GM21786 (cell line): ENCODE results near the gene DARS1.
A peak's percentile ranks its signal among the peaks of the same experiment; 100 is the strongest.

ENCODE experiments used
- ATAC-seq: cut with Tn5 transposase; IDR thresholded peaks from one replicate; pipeline ENCODE4 v1.9.1; 2021; ENCODE audit not compliant: unreplicated experiment

DARS1 gene

DNA sequence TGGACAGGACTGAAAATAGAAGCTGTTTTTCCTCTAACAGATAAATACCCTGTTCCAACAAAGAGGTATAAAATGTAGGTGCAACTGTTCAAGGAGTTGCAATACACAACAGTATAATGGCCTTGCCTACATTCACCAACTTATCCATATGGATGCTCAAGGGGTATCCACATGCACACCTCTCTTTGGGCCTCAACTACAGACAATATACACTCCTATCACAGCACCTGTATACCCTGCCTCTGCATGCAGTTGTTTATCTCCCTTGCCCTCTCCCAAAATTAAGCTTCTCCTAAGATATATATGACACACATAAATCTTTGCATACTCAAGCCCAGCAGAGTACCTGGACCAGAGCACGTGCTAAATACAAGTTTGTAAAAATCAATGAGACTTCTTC, 37.3 kb downstream of the DARS1 start:
- no peak for ATAC-seq

DNA sequence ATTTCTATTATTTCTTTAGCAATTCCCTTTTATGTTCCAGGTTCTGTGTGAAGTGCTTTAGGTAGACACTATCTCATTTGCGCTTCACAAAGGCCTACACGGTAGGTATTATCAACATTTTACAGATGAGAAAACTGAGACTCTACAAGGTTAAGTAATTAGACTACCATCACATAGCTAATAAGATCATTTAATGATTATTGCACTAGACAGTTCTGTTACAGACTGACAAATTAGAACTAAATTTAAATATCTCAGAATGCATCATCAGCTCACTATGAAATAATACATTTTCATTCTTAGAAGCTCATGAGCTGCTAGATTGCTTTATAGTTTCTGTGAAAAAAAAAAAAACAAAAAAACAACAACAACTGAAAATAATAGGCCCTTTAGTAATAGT, 37.9 kb downstream of the DARS1 start:
- ATAC-seq = no peak

GRCh38 chr2:135945526-135945925, 39.9 kb downstream of the DARS1 start:
- ATAC-seq = no peak

DNA sequence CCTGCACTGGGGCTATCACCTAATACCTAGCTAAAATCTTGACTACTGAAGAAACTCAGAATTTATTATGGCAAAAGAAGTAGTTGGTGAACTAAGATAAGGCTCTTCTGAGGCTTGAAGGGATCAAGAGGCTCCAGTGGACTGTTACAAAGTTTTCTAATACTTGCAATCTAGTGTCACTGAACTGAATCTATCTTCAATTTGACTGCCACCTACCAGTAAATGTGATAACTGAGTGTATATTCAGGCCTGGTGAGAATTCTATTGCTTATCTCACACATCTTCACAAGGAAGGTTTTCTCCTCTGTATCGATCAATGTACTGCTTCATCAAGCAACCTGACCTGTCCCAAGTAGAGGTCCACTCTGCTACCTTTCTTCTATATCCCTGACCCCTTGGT, 40.8 kb downstream of the DARS1 start:
- ATAC-seq = no peak

DNA sequence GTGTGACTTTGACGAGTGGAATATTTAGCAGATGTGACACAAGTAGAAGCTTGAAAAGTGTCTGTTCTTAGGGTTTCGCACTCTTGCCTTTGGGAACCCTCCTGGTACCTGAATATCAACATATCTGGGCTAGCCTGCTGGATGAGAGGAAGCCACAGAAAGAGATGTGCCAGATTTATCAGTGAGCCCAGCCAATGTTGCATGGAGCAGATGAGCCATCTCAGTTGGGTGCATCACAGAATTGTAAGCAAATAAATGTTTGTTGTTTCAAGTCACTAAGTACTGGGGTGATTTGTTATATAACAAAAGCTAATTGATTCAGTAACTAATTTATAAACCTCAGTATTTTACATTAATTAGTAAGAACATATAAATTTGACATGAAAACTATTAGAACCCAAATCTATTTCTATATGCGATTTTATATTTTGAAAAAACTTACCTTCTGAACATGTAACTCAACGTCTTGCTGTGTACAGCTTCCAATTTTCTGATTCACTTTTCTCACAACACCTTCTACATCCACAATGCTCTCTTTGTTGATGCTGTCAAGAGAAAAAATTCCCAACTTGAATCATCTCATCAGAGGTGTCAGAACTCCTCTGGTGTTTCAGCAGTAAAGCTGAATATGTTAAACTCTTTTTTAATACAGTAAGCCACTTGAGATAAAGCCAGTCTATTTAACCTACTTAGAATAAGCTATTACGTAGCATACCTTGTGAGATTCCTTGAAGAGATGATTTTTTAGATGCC, 42.3 kb downstream of the DARS1 start:
- no peak for ATAC-seq

DNA sequence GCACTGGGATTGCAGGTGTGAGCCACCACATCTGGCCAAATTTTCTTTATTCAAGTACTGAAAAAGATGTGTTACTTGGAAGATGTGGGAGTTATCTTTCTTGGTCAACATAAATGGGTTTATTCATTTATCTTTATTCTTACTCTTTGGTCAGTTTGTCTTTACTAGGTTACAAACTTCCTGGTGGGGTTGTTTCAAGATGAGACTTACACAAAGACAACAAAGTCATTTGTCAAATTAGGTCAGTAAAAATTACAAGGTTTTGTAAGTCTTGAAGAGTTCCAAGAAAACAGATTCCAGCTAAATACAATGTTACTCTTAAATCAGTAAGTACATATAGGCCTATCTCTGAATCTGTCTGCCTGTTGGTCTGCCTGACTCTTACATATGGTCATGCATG, 48.9 kb downstream of the DARS1 start:
- ATAC-seq = no peak

DNA sequence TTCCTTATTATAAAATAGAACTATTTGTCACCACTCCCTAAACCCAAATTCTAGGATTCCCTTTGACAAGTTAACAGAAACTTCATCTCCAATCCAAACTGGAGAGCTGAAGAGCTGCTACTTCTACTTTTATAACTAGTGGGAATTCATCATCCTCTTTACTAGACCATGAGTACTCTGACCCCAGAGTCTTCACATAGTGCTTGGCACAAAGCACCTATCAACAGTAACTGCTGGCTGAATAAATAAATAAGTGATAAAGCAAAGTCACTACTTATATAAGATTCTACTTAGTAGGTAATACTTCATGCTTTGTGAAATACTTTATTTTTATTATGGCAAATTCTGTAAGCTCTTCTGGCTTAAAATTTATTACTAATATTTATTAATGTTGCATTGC, 49.5 kb downstream of the DARS1 start:
- no peak for ATAC-seq

GRCh38 chr2:135931776-135932443, 53.5 kb downstream of the DARS1 start:
- ATAC-seq = peak; percentile 93

- ATAC-seq = no peak
These were observed 58.8 kb downstream of the DARS1 start for GRCh38 chr2:135926605-135927004.

GRCh38 chr2:135925571-135925970, 59.9 kb downstream of the DARS1 start:
- ATAC-seq = no peak

DNA sequence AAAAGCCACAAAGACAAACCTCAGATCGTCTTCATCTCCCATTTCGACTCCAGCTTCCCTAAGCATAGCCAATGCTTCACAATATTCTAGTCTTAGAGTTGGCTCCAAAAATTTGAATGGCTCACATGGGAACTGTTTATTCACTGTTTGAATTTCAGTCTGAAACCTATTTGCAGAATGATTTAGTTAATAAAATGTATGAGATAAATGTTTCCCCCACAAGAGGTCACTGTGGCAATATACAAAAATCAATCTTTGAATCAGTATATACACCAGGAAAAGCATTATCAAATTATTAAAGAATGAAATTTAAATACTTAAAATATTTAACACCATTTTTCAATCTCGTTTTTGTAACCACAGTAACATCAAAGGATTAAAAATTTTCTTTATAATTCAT, 69.2 kb downstream of the DARS1 start:
- no peak for ATAC-seq

DNA sequence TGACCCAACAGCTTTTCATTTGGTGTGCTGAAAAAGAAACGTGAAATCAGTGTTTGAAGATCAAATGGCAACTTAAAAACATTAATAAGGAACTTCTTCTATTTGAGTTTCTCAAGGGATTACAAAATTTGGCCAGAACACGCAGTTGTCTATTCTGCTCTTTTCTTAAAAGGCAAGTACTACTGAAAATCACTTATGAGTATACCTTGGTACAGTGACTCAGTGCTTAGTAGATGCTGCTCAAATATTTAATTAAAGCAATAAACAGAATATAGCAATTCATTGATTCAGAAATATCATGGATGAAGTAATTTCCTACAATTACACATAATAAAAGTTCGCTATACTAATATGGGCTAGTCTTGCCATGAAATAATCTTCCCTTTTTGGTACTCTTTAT, 70.9 kb downstream of the DARS1 start:
- ATAC-seq = no peak

GRCh38 chr2:135913727-135914365, 71.6 kb downstream of the DARS1 start:
- ATAC-seq = no peak

DNA sequence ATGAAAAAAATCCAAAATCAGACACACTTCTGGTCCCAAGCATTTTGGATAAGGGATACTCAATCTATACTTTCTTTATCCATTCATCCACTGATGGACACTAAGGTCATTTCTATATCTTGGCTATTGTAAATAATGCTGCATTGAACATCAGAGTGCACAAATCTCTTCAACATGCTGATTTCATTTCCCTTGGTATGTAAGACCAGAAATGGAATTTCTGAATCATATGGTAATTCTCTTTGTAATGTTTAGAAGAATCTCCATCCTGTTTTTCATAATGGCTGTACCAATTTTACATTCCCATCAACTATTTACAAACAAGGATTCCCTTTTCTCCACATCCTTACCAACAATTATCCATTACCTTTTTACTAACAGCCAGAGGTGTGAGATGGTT, 75.5 kb downstream of the DARS1 start:
- no peak for ATAC-seq

DNA sequence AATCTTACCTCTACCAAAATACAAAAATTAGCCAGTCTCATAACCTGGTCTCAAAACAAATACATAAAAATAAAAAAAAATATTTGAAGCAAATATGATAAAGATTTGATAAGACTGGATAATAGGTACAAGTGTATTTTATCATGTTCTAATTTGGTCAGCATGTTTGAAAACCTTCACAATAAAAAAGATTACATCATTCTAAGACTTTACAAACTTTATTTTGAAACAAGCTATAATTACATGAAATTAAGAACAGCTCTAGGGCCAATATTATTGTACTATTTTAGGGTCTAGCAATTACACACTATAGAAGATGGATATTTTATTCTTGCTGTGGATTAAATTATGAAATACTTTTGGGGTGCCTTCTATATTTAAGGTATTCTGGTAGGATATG, 79.7 kb downstream of the DARS1 start:
- ATAC-seq = no peak

DNA sequence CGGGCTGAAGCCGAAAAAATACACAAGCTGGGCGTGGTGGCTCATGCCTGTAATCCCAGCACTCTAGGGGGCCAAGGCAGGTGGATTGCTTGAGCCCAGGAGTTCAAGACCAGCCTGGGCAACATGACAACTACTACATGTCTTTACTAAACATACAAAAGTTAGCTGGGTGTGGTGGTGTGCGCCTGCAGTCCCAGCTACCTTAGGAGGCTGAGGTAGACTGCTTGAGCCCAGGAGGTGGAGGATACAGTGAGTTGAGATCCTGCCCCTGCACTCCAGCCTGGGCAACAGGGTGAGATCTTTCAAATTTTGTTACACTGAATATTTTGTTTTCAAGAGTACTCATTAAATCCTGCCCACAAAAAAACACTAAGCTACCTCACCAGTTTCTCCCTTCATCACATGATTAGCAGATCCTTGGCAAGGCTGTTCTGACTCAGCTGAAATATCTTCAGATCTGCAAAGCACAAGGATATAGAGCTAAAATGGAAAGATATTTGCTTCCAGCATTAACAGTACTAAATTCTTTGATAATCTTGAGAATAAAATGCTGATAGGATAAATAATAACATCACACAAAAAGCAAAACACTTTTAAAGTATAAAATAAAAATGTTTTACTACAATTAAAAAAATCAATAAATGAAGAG, 81.0 kb downstream of the DARS1 start:
- no peak for ATAC-seq

- ATAC-seq = no peak
These were observed 81.8 kb downstream of the DARS1 start for GRCh38 chr2:135903650-135904049.

GRCh38 chr2:135899567-135899966, 85.9 kb downstream of the DARS1 start:
- ATAC-seq = no peak

DNA sequence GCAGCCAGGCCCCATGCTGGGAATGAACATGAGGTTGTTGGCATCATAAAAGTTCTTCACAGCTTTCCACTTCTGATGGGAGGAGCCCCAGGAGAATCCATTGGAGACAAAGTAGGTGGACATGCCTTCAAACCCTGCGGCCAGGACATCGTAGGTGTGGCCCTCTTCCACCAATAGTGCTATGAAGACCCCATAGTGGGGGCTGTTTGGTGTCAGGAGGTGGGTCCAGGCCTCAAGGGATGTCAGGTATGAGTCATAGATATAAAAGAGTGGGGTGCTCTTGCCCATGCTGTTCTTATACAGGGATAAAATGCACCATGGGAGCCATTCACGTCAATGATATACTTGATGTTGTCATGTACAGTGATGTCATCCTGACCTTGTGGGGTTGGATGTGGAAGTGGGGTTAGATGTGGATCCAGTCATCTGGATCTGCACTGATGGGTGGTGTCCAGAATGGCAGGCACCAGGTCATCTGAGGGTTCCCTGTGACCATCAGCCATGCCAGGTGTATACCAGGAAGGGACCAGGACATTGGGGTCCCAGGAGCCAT, 87.1 kb downstream of the DARS1 start:
- ATAC-seq = no peak

- no peak for ATAC-seq
These were observed 90.5 kb downstream of the DARS1 start for GRCh38 chr2:135894930-135895329.

DNA sequence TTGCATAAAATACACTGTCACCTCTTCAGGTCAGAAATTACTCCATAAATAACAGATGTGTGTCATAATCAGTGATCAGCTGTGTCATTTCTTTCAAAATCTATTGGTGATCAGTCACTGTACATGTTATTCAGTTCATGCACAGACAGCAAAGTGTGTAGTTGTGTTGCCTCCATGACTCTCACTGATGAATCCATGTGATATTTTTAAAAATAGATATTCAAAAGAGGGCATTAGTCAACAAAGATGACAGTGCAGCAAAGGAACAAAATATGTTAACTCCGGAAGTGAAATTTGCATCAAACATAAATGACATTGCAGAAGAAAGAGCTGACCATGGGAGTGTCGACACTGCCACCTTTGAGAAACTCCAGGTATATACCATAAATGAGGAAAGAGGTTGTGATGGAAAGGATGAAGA, 92.0 kb downstream of the DARS1 start:
- no peak for ATAC-seq
